Measurements from ENCODE around the gene CRBN.

Gene CRBN

DNA sequence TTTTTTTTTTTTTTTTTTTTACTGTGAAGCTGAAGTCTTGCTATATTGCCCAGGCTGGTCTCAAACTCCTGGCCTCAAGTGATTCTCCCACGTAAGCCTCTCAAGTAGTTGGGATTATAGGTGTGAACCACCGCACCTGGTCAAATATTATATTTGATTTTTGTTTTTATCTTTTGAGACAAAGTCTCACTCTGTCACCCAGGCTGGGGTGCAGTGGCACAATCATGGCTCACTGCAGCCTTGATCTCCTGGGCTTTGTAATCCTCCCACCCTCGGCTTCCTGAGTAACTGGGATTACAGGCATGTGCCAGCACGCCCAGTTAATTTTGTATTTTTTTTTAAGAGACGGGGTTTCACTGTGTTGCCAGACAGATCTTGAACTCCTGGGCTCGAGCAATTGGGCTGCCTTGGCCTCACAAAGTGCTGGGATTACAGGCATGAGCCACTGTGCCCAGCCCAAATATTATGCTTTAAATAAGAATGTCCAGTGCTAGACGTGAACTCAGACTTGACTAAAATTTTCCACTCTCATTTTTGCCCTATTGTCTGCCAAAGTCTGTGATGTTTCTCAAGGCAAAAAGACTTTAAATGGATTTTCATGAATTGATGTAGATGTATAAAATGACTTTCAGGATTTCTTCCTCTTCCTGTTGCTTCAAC is 33.4 kb upstream of the CRBN start:
- no peaks in the 10 kb centered on the region for H3K79me2 ChIP-seq (ENCODE audit: low read length)
- no peak overlapping the region for H3K4me2 ChIP-seq (ENCODE audit: low read length)
- no peaks in the 10 kb centered on the region for H3K36me3 ChIP-seq (replicated peaks; ENCODE audit: low read depth, low read length)
- TF ChIP-seq EZH2phosphoT487 (IDR thresholded peaks at IDR 0.05; ENCODE audit: low read depth): no peak
- TF ChIP-seq, protein P1, sequence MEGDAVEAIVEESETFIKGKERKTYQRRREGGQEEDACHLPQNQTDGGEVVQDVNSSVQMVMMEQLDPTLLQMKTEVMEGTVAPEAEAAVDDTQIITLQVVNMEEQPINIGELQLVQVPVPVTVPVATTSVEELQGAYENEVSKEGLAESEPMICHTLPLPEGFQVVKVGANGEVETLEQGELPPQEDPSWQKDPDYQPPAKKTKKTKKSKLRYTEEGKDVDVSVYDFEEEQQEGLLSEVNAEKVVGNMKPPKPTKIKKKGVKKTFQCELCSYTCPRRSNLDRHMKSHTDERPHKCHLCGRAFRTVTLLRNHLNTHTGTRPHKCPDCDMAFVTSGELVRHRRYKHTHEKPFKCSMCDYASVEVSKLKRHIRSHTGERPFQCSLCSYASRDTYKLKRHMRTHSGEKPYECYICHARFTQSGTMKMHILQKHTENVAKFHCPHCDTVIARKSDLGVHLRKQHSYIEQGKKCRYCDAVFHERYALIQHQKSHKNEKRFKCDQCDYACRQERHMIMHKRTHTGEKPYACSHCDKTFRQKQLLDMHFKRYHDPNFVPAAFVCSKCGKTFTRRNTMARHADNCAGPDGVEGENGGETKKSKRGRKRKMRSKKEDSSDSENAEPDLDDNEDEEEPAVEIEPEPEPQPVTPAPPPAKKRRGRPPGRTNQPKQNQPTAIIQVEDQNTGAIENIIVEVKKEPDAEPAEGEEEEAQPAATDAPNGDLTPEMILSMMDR (IDR thresholded peaks at IDR 0.05; ENCODE audit: low read depth, low read length): no peak
- H3K9me3 ChIP-seq (ENCODE audit: insufficient read depth, low read length): no peaks in the 10 kb centered on the region
- peaks cover 7% of the 10 kb centered on the region; the same call in 1 of the 2 replicates for H3K27me3 ChIP-seq (ENCODE audit: low read depth, low read length)
- no peaks in the 10 kb centered on the region for H3K4me1 ChIP-seq (ENCODE audit: low read length)
- H3K27ac ChIP-seq (ENCODE audit: low read length): no peak overlapping the region
- no peak overlapping the region for H2AFZ ChIP-seq (ENCODE audit: low read depth, low read length)
- H4K20me1 ChIP-seq (ENCODE audit: insufficient read depth, low read length): no peaks in the 10 kb centered on the region
- H3K4me3 ChIP-seq (ENCODE audit: low read length): no peak overlapping the region
- no peak overlapping the region for H3K9ac ChIP-seq (ENCODE audit: low read length)

DNA sequence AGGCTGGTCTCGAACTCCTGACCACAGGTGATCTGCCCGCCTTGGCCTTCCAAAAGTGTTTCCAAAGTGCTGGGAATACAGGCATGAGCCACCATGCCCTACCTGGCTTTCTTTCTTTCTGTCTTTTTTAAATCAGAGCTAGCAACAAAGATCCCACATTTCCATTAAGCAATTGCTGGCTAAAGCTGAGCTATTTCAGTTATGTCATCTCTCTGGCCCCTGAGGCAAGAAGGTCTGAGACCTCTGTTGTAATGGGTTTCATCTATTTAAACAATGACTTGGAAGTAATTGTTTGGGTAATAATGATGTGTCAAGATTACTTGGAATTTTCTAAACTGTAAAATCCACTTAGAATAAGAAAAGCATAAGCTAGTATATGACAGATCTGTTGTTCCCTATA is 30.2 kb upstream of the CRBN start:
- Histone ChIP-seq H3K4me3 (ENCODE audit: low read length) (no peak overlapping the region), H3K4me2 (ENCODE audit: low read length) (no peak overlapping the region), H3K27me3 (ENCODE audit: low read depth, low read length) (peaks cover 24% of the 10 kb centered on the region), H2AFZ (ENCODE audit: low read depth, low read length) (no peak overlapping the region), H3K79me2 (ENCODE audit: low read length) (no peaks in the 10 kb centered on the region), H3K9ac (ENCODE audit: low read length) (no peak overlapping the region), H3K27ac (ENCODE audit: low read length) (no peak overlapping the region), H4K20me1 (ENCODE audit: insufficient read depth, low read length) (no peaks in the 10 kb centered on the region), H3K4me1 (ENCODE audit: low read length) (no peaks in the 10 kb centered on the region), H3K9me3 (ENCODE audit: insufficient read depth, low read length) (no peaks in the 10 kb centered on the region), H3K36me3 (replicated peaks; ENCODE audit: low read depth, low read length) (no peaks in the 10 kb centered on the region)
- no peak for TF ChIP-seq EZH2phosphoT487 (IDR thresholded peaks at IDR 0.05; ENCODE audit: low read depth)
- TF ChIP-seq, protein P1 (IDR thresholded peaks at IDR 0.05; ENCODE audit: low read depth, low read length): no peak

DNA sequence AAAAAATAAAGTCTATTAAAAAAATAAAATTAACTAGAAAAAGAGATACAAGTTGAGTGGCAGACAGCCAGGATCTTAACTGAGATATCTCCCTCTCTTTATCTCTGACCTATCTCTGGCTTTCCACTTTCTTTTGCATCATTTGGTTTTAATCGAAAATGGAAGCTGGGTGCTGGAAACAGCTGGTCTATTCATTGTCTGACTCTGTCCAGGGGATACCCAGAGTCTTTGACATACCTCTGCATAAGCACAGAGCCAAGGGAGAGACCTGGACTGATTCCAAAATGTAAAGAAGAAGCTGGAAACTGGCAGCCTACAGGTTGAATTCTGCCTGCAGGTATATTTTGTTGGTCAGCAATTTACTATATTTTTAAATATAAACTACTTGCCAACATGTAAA is 29.6 kb upstream of the CRBN start:
- Histone ChIP-seq H4K20me1 (ENCODE audit: insufficient read depth, low read length) (no peaks in the 10 kb centered on the region), H3K4me1 (ENCODE audit: low read length) (no peaks in the 10 kb centered on the region), H3K4me2 (ENCODE audit: low read length) (no peak overlapping the region), H3K27ac (ENCODE audit: low read length) (no peak overlapping the region), H2AFZ (ENCODE audit: low read depth, low read length) (no peak overlapping the region), H3K9ac (ENCODE audit: low read length) (no peak overlapping the region), H3K4me3 (ENCODE audit: low read length) (no peak overlapping the region), H3K36me3 (replicated peaks; ENCODE audit: low read depth, low read length) (no peaks in the 10 kb centered on the region), H3K79me2 (ENCODE audit: low read length) (no peaks in the 10 kb centered on the region), H3K27me3 (ENCODE audit: low read depth, low read length) (peaks cover 29% of the 10 kb centered on the region), H3K9me3 (ENCODE audit: insufficient read depth, low read length) (no peaks in the 10 kb centered on the region)
- TF ChIP-seq EZH2phosphoT487 (IDR thresholded peaks at IDR 0.05; ENCODE audit: low read depth): no peak
- TF ChIP-seq, protein P1 (IDR thresholded peaks at IDR 0.05; ENCODE audit: low read depth, low read length): no peak

DNA sequence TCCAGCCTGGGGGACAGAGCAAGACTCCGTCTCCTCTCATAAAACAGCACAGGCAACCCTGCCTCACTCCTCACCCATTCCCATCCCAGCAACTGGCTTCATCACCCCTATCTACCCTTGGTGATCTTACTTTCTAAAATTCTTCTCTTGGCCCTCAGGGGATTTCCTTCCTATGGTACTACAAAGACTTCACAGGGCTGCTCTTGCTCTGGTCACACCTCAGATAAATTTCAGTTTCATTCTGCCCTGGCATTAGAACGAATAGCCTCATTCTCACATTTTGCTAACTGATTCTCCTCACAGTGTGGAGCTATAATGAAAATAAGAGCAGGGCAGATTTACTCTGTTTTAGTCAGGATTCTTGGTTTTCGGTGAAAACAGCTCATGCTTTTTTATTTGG is 22.1 kb upstream of the CRBN start:
- TF ChIP-seq, protein P1 (IDR thresholded peaks at IDR 0.05; ENCODE audit: low read depth, low read length): no peak
- no peak for TF ChIP-seq EZH2phosphoT487 (IDR thresholded peaks at IDR 0.05; ENCODE audit: low read depth)
- Histone ChIP-seq H3K27ac (ENCODE audit: low read length) (no peak overlapping the region), H3K79me2 (ENCODE audit: low read length) (no peaks in the 10 kb centered on the region), H4K20me1 (ENCODE audit: insufficient read depth, low read length) (no peaks in the 10 kb centered on the region), H3K4me2 (ENCODE audit: low read length) (no peak overlapping the region), H3K9me3 (ENCODE audit: insufficient read depth, low read length) (no peaks in the 10 kb centered on the region), H3K4me3 (ENCODE audit: low read length) (no peak overlapping the region), H3K36me3 (replicated peaks; ENCODE audit: low read depth, low read length) (no peaks in the 10 kb centered on the region), H2AFZ (ENCODE audit: low read depth, low read length) (no peak overlapping the region), H3K27me3 (ENCODE audit: low read depth, low read length) (peaks cover 47% of the 10 kb centered on the region), H3K9ac (ENCODE audit: low read length) (no peak overlapping the region), H3K4me1 (ENCODE audit: low read length) (peaks cover 9% of the 10 kb centered on the region)

Measured in OCI-LY3 (cell line).